Natural killer cell (primary cell): ENCODE measurements around the gene ACO2. TPM values are rescaled to one million over a fixed set of nuclear protein-coding genes. Genes with fewer than 3 reads are reported as not detected.

Experiments
- ATAC-seq, 3 donors: fragments of 150-1000 bp in 2 of 3; fragments of 200-7000 bp in 1 of 3; cut with Tn5 transposase; 1 replicate in 1 of 3; 2 replicates in 2 of 3; pipeline ENCODE4 v1.10.0; 2021; ENCODE audit warnings: mild to moderate bottlenecking in 2 of 3, moderate library complexity in 2 of 3
- DNase-seq, 2 donors: peaks; one replicate each; pipeline versions ENCODE4 v3.0.0 to v3.0.0-alpha.2; 2013 to 2021; ENCODE audit warnings: mixed read lengths in 1 of 2
- H3K27ac ChIP-seq: one replicate; pipeline ENCODE4 v1.5.1; 2013; ENCODE audit warnings: mild to moderate bottlenecking, low read length
- H3K27me3 ChIP-seq: one replicate; pipeline ENCODE4 v1.6.1; 2013; ENCODE audit warnings: low read length; ENCODE audit not compliant: control insufficient read depth, insufficient read depth
- H3K36me3 ChIP-seq: one replicate; pipeline ENCODE4 v1.6.1; 2013; ENCODE audit warnings: low read length; ENCODE audit not compliant: control insufficient read depth, insufficient read depth
- H3K4me1 ChIP-seq: one replicate; pipeline ENCODE4 v1.6.1; 2013; ENCODE audit warnings: low read length; ENCODE audit not compliant: control insufficient read depth, insufficient read depth
- H3K4me3 ChIP-seq: one replicate; pipeline ENCODE4 v1.5.1; 2013; ENCODE audit warnings: low read length
- H3K9me3 ChIP-seq: one replicate; pipeline ENCODE4 v1.6.1; 2013; ENCODE audit warnings: low read length; ENCODE audit not compliant: control insufficient read depth, insufficient read depth
- H3K27ac Mint-ChIP-seq, 2 donors: one replicate each; pipeline ENCODE4 v1.8.0; 2022; ENCODE audit warnings: mild to moderate bottlenecking in 2 of 2, mixed read lengths in 2 of 2, moderate library complexity in 1 of 2
- H3K27me3 Mint-ChIP-seq, 2 donors: one replicate each; pipeline ENCODE4 v1.8.0; 2022; ENCODE audit warnings: low read depth in 2 of 2, mixed read lengths in 2 of 2
- H3K36me3 Mint-ChIP-seq: one replicate; pipeline ENCODE4 v1.8.0; 2022; ENCODE audit warnings: mixed read lengths
- H3K4me1 Mint-ChIP-seq, 2 donors: one replicate each; pipeline ENCODE4 v1.8.0; 2022; ENCODE audit warnings: mixed read lengths in 2 of 2
- H3K4me3 Mint-ChIP-seq: one replicate; pipeline ENCODE4 v1.8.0; 2022; ENCODE audit warnings: mild to moderate bottlenecking, moderate library complexity, mixed read lengths
- H3K9me3 Mint-ChIP-seq, 2 donors: one replicate each; pipeline ENCODE4 v1.8.0; 2022; ENCODE audit warnings: mixed read lengths in 2 of 2
- WGBS: methylation state at CpG from one replicate; pipeline ENCODE4 v1.1.7; 2013; ENCODE audit warnings: missing lambda C conversion rate; ENCODE audit not compliant: insufficient coverage; 5-methylcytosine and 5-hydroxymethylcytosine counted together
- intact Hi-C: fragments of 100-400 bp; cut with micrococcal nuclease; formaldehyde crosslinking; loops from one replicate; pipeline ENCODE4 v1.14.2; 2022
- total RNA-seq, 4 donors: library from RNA; stranded (reverse); fragments of 120-200 nt in 1 of 4; gene quantifications; one replicate each; pipeline versions ENCODE4 v1.2.3 to v1.2.4, GENCODE V29; 2013 to 2022
- TF ChIP-seq, protein P1 (sequence below): fragments of 200-600 bp; IDR thresholded peaks from one replicate; pipeline ENCODE4 v1.8.0; 2022; ENCODE audit warnings: antibody characterized with exemption

The ACO2 gene
- total RNA-seq, 3 donors from 2014 or later (not counting 1 experiment from before 2014, with no cell fraction given), result 77.9 to 99.8 (median 89.5) TPM

DNA sequence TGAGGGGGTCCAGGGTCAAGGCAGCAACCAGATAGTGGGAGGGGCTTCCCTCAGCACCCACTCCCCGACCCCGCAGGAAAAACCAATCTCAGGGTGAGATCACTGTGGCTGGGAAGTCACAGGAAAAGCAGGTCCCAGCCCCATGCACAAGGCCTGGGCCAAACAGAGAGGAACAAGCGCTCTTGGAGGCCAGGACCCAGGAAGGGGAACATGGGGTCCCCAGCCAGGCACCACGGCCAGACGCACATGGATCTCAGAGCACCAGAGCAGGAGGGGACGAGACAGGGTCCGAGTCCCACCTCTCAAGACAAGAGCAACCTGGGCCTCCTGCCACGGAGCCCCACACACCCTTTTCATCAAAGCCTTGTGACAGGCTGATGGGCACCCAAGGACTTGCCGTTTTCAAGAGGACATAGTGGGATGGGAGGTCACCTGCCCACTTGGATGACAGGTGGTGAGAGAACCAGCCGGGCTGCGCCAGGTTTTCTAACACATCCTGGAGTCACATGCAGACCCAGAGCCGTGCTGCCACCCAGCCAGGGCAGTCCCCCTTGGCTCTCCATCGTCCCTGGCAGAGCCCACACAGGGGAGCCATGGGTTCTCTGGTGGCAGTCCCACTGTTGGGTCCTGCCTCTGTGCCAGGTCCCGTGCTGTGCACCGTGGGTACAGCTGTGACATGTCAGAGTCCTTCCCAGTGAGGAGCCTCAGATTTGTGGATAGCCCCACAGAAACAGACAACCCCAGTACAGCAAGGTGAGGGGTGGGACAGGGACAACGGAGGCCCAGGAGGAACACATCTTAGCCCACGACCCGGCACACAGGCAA lies 62.2 kb downstream of the ACO2 start:
- H3K27ac ChIP-seq, result no peak overlapping the region
- H3K4me3 ChIP-seq, result no peak overlapping the region
- DNase-seq (no peak), ATAC-seq (no peak)
- peaks cover 49% of the 10 kb centered on the region for H3K36me3 ChIP-seq
- no peaks in the 10 kb centered on the region for H3K9me3 Mint-ChIP-seq
- H3K4me1 ChIP-seq, result peaks cover 8% of the 10 kb centered on the region
- no peak overlapping the region for H3K4me3 Mint-ChIP-seq
- H3K27me3 Mint-ChIP-seq, result no peaks in the 10 kb centered on the region
- H3K9me3 ChIP-seq, result no peaks in the 10 kb centered on the region
- no peak overlapping the region for H3K27ac Mint-ChIP-seq
- H3K4me1 Mint-ChIP-seq, result peaks cover 0 to 5% of the 10 kb centered on the region in 2 donors
- H3K36me3 Mint-ChIP-seq, result no peaks in the 10 kb centered on the region
- WGBS, result 93% methylated on average over 18 of the region's 18 CpGs
- no peaks in the 10 kb centered on the region for H3K27me3 ChIP-seq
- TF ChIP-seq, protein P1, sequence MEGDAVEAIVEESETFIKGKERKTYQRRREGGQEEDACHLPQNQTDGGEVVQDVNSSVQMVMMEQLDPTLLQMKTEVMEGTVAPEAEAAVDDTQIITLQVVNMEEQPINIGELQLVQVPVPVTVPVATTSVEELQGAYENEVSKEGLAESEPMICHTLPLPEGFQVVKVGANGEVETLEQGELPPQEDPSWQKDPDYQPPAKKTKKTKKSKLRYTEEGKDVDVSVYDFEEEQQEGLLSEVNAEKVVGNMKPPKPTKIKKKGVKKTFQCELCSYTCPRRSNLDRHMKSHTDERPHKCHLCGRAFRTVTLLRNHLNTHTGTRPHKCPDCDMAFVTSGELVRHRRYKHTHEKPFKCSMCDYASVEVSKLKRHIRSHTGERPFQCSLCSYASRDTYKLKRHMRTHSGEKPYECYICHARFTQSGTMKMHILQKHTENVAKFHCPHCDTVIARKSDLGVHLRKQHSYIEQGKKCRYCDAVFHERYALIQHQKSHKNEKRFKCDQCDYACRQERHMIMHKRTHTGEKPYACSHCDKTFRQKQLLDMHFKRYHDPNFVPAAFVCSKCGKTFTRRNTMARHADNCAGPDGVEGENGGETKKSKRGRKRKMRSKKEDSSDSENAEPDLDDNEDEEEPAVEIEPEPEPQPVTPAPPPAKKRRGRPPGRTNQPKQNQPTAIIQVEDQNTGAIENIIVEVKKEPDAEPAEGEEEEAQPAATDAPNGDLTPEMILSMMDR, result no peak
- intact Hi-C loops, result no loop called here

DNA sequence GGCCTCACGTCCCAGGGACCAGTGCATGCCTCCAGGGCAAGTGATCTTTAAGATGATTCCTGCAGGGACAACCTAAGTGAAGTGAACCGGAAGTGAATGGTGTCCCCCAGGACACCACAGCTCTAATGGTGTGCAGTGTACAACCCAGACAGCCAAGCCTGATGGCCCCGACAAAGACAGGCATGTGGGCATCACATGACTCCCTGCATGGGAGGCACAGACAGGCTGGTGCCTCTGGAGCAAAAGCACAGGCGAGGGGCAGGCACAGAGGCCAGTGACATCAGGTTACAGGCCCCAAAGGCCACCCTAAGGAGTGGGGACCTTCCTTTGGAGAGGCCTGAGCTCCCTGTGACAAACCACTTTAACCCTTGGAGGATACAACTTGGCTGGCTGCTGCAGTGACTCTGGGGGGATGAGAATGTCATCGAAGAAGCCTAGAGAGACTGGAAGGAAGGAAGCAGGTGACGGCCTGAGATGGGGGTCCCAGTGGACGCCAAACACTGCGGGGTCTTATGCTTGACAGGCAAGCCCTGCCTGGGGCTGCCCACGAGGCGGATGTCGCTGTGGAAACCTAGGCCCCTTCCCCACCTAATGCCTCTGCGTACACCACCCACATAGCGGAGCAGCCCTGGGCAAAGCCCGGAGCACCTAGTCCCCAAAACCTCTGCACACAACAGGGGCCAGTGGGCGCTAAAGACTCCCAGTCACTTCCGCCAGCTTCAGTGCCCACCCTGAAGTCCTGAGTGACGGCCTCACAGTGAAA lies 63.0 kb downstream of the ACO2 start:
- Histone ChIP-seq H3K4me1 (peaks cover 8% of the 10 kb centered on the region), H3K4me3 (no peak overlapping the region), H3K9me3 (no peaks in the 10 kb centered on the region), H3K27me3 (no peaks in the 10 kb centered on the region), H3K27ac (no peak overlapping the region), H3K36me3 (peaks cover 41% of the 10 kb centered on the region)
- intact Hi-C loops, result no loop called here
- no peak overlapping the region for H3K27ac Mint-ChIP-seq
- H3K4me1 Mint-ChIP-seq, result no peaks in the 10 kb centered on the region
- DNase-seq (no peak), ATAC-seq (no peak)
- WGBS, result 95% methylated on average over 17 of the region's 17 CpGs
- TF ChIP-seq, protein P1, result no peak
- no peak overlapping the region for H3K4me3 Mint-ChIP-seq
- no peaks in the 10 kb centered on the region for H3K27me3 Mint-ChIP-seq
- H3K9me3 Mint-ChIP-seq, result no peaks in the 10 kb centered on the region
- H3K36me3 Mint-ChIP-seq, result no peaks in the 10 kb centered on the region

DNA sequence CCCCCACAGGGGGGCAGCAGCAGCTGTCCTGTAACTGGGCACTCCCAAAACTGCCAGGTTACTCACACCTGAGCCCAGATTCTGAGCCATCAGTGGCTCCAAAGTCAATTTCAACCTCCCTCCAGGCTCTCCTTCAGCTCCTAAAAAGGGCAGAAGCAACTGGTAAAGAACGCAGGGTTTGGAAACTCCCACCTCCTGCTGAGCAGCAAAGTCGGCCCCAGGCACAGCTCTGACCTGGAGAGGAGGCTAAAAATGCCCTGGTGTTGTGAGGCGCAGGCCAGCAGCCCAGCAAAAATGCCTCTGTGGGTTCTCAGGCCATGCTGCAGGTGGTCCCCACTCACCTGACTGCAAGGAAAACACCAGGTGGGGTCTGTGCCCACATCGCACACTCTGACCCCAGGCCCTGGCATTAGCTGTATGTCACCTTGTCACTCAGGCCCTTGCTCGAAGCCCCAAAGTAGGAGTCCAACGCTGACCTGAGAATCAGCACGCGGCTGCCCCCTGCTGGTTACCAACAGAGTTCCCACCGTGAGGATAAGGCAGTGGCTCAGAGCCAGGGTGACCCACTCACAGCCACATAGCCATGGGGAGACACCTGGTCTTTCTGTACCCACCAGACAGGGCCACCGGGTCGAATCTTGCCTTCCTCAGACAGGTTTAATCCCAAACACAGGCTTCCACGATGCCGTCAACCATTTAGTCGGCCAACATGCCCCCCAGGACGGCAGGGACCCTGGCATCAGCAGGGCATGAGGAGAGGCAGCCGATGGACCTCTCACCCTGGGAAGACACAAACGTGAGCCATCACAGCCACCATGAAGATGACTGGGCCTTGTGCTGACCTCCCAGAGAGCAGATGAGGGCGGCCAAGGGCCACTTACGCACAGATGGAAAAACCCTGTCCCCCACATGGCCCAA lies 64.2 kb downstream of the ACO2 start:
- TF ChIP-seq, protein P1, result peak; percentile 68
- Mint-ChIP-seq H3K27ac (no peak overlapping the region), H3K9me3 (no peaks in the 10 kb centered on the region), H3K36me3 (no peaks in the 10 kb centered on the region), H3K4me3 (no peak overlapping the region), H3K4me1 (no peaks in the 10 kb centered on the region), H3K27me3 (no peaks in the 10 kb centered on the region)
- ATAC-seq (peak; percentile 71 to 89 (median 81)), DNase-seq (peak; percentile 59 to 81)
- intact Hi-C loops, result loop anchor here (1.0 kb wide), 1 partner anchor 130 kb away; no protein-coding TSS in a partner anchor
- no peaks in the 10 kb centered on the region for H3K9me3 ChIP-seq
- no peaks in the 10 kb centered on the region for H3K27me3 ChIP-seq
- H3K36me3 ChIP-seq, result peaks cover 29% of the 10 kb centered on the region
- no peak overlapping the region for H3K27ac ChIP-seq
- peaks cover 8% of the 10 kb centered on the region for H3K4me1 ChIP-seq
- H3K4me3 ChIP-seq, result no peak overlapping the region
- whole genome bisulfite sequencing, result 70% methylated on average over 19 of the region's 19 CpGs
